ENCODE measurements around the gene CELA3B. TPM values are rescaled to one million over a fixed set of nuclear protein-coding genes. Genes with fewer than 3 reads are reported as not detected.

CELA3B gene
- total RNA-seq, 1 experiment from 2014 or later = 4.4 TPM

DNA sequence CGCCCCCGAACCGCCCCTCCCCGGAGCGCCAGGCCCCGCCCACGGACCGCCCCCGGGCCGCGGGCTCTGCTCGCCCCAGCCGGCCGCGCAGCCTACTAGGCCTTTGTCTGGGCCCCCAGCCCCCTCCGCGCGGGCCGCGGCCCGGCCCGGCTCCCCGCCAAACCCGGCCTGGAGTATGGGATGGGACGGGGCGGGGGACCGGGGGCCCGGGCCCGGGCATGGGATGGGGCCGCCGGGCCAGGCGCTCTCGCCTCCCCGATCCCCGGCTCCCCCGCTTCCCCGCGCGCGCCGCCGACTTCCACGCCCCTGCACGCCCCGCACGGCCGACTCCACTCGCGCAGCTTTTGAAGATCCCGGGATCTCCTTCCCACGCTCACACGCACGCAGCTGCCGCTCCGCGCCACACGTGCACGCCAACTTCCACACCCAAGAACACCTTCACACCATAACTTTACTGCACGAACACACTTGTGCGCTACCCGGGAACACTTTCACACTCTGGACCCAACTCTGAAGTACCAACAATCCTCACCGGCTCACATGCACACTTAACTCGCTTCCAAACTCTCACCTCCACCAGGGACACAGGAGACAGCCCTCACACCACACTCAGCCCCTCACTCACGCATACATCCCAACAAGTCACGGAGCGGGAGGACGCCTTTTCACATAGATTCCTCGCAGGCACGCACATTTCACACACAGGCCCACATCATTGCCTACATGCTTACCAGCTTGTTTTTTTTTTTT is 39.3 kb upstream of the CELA3B start (continued):
- TF ChIP-seq SP1 (CRISPR knock-in tag; conservative IDR thresholded peaks at IDR 0.05) (peak; percentile 59; the same call in 1 of the 2 replicates), HMGA2 (CRISPR knock-in tag; IDR thresholded peaks at IDR 0.05) (no peak), AFF4 (CRISPR knock-in tag; IDR thresholded peaks at IDR 0.05; ENCODE audit: borderline replicate concordance) (no peak)
- TF ChIP-seq, protein P1, sequence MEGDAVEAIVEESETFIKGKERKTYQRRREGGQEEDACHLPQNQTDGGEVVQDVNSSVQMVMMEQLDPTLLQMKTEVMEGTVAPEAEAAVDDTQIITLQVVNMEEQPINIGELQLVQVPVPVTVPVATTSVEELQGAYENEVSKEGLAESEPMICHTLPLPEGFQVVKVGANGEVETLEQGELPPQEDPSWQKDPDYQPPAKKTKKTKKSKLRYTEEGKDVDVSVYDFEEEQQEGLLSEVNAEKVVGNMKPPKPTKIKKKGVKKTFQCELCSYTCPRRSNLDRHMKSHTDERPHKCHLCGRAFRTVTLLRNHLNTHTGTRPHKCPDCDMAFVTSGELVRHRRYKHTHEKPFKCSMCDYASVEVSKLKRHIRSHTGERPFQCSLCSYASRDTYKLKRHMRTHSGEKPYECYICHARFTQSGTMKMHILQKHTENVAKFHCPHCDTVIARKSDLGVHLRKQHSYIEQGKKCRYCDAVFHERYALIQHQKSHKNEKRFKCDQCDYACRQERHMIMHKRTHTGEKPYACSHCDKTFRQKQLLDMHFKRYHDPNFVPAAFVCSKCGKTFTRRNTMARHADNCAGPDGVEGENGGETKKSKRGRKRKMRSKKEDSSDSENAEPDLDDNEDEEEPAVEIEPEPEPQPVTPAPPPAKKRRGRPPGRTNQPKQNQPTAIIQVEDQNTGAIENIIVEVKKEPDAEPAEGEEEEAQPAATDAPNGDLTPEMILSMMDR (IDR thresholded peaks at IDR 0.05) = no peak

DNA sequence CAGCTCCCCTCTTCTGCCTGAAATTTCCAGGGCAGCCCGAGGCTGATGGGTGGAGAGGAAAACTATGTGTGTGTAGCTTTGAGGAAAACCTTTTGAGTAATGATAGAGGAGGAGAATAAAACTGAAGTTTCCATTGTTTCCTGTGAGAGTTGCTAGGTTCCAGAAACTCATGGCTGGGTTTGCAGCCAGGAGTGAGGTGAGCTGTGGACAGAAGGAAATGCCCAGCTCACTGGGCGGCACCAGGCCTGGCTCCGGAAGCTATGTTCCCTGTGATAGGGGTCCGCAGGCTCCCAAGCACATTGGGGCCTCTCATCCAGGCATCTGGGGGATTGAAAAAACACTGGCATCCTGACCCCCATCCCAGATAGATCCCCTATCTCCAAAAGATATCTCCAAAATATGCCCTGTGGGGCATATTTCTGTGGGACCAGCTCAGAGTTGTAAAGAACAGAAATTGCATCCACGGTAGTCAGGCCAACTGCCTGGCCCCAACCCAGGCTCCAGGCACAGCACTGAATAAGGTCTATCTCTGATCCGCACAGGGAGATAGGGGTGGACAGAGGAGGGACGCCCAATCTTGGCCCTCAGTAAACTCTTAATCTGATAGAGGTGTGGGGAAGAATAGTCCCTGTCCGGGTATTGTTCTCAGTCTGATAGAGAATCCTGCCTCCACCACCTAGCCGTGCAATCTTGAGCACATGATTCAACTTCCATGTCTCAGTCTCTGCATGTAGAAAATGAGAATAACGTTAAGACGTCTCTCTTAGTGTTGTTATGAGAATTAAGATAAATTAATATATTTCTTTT is 37.9 kb upstream of the CELA3B start:
- Mint-ChIP-seq H3K4me1 (peaks cover 58% of the 10 kb centered on the region), H3K4me3 (peak overlapping the region; percentile 72), H3K27ac (no peak overlapping the region), H3K27me3 (ENCODE audit: low read depth) (peaks cover 7% of the 10 kb centered on the region; the same call in 1 of the 2 replicates), H3K9me3 (no peaks in the 10 kb centered on the region), H3K36me3 (no peaks in the 10 kb centered on the region)
- TF ChIP-seq RELA (CRISPR knock-in tag; IDR thresholded peaks at IDR 0.05; ENCODE audit: borderline replicate concordance) = no peak
- TF ChIP-seq ZNF671 (CRISPR knock-in tag; IDR thresholded peaks at IDR 0.05) = no peak
- TF ChIP-seq GTF2I (CRISPR knock-in tag; conservative IDR thresholded peaks at IDR 0.05) = no peak
- no peak for ATAC-seq
- ChIA-PET CTCF (interaction anchor here (0.6 to 1.6 kb wide), 5 partner anchors 13 to 301 kb away, joined by 3 to 6 read pairs (median 4); no protein-coding TSS in a partner anchor), POLR2A (no interaction called here)
- DNase-seq (ENCODE audit: low spot score) = no peak

DNA sequence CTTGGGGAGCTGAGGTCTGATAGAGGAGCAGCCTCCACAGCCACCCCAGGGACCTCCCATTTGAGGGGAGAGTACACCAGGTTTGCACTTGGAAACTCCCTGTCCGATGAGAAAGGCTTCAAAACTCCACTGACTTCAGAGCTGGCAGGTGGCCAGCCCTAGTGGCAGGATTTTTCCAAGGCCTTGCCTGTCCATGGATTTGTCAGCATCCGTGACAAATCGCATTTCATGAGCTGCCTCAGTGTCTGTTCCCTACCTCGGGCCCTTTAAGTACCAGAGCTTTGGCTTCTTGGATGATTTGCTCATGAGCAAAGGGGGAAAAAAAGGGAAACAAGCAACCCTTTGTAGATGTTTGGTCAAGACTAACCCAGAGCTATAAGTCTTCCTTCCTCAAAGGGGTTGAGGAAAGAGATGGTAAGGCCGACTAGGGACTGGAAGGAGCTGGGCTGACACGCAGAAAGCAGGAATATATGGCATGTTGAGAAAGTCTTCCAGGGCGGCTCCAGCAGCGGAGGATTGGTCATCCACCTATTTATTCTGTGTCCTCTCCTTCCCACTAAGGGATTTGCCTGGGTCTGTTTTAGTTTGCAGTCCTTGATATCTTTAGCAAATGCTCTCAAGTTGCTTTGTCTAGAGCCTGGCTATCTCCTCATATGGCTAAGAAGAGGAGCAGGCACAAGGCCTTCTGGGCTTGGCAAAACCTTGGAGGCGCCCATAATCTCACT is 37.0 kb upstream of the CELA3B start:
- ATAC-seq = no peak
- no peaks in the 10 kb centered on the region for H3K36me3 Mint-ChIP-seq
- no peak for DNase-seq (ENCODE audit: low spot score)
- no peak overlapping the region for H3K4me3 Mint-ChIP-seq
- H3K4me1 Mint-ChIP-seq = peaks cover 57% of the 10 kb centered on the region
- POLR2A ChIA-PET = no interaction called here
- H3K27me3 Mint-ChIP-seq (ENCODE audit: low read depth) = peaks cover 7% of the 10 kb centered on the region; the same call in 1 of the 2 replicates
- no peaks in the 10 kb centered on the region for H3K9me3 Mint-ChIP-seq
- TF ChIP-seq PRDM15 (CRISPR knock-in tag; IDR thresholded peaks at IDR 0.05) (peak; percentile 65), EMX1 (CRISPR knock-in tag; IDR thresholded peaks at IDR 0.05) (no peak)
- TF ChIP-seq, protein P2, sequence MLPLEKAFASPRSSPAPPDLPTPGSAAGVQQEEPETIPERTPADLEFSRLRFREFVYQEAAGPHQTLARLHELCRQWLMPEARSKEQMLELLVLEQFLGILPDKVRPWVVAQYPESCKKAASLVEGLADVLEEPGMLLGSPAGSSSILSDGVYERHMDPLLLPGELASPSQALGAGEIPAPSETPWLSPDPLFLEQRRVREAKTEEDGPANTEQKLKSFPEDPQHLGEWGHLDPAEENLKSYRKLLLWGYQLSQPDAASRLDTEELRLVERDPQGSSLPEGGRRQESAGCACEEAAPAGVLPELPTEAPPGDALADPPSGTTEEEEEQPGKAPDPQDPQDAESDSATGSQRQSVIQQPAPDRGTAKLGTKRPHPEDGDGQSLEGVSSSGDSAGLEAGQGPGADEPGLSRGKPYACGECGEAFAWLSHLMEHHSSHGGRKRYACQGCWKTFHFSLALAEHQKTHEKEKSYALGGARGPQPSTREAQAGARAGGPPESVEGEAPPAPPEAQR (CRISPR knock-in tag; IDR thresholded peaks at IDR 0.05) = no peak
- H3K27ac Mint-ChIP-seq = no peak overlapping the region
- CTCF ChIA-PET = interaction anchor here (0.6 to 1.6 kb wide), 4 partner anchors 12 to 1290 kb away, joined by 3 to 6 read pairs (median 4); no protein-coding TSS in a partner anchor

All from WTC11 (cell line).